ENCODE data around the gene TNMD. TPM values are rescaled to one million over a fixed set of nuclear protein-coding genes. Genes with fewer than 3 reads are reported as not detected.
A peak's percentile ranks its signal among the peaks of the same experiment; 100 is the strongest.

TNMD gene
- total and polyA plus RNA-seq, 2 of the 8 experiments (the other 6 are each of a cell fraction or from before 2014, with no cell fraction given), result 1.4 to 2.1 TPM

DNA sequence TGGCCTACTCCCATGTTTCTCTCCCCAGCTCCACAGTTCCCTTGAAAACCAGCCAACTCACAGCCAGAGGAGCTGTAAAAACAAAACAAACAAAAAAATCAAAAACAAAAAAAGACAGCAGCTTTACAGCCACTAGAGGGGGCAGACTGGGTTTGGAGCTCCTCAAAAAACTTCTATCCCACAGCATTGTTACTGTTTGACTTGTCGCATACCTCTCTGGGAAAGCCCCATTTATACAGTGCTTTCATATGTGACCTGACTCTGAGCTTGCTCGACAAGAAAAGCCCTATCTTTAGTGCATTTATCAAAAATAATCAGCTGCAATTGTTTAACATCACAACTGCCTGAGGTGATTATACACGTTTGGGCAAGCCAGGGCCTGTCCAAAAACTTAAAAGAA, 30.3 kb downstream of the TNMD start:
- no peak overlapping the region for H4K8ac ChIP-seq (ENCODE audit: extremely low read depth, insufficient read depth, low read length)
- H2BK20ac ChIP-seq (ENCODE audit: low read length), result no peak overlapping the region
- FAIRE-seq (no peak), DNase-seq (ENCODE audit: low read depth in 1 of 2, low spot score in 2 of 2) (no peak)
- H3K23ac ChIP-seq (ENCODE audit: insufficient read length), result no peak overlapping the region
- H3K23me2 ChIP-seq (ENCODE audit: low read depth, low read length), result no peaks in the 10 kb centered on the region
- no peak overlapping the region for H3K27ac ChIP-seq (ENCODE audit: low read depth, low read length)
- no peak overlapping the region for H4K5ac ChIP-seq (ENCODE audit: insufficient read length, low read depth, low read length)
- no peaks in the 10 kb centered on the region for H4K20me1 ChIP-seq (replicated peaks in 1 of 2; ENCODE audit: control insufficient read depth in 1 of 2, insufficient read depth in 2 of 2, low read length in 2 of 2)
- H3K4me1 ChIP-seq (replicated peaks in 1 of 4; ENCODE audit: control insufficient read depth in 3 of 4, insufficient read depth in 4 of 4, low read length in 3 of 4), result no peaks in the 10 kb centered on the region
- no peak overlapping the region for H3K4me3 ChIP-seq (ENCODE audit: extremely low read depth in 1 of 4, insufficient read depth in 2 of 4, low read depth in 3 of 4, low read length in 4 of 4)
- CTCF ChIA-PET (ENCODE audit: partially characterized antibody), result interaction anchor here (0.6 to 2.4 kb wide), 12 partner anchors 9 to 191 kb away, joined by 3 to 11 read pairs (median 4); partner anchors contain the start of gene TSPAN6
- no peak overlapping the region for H4K91ac ChIP-seq (replicated peaks; ENCODE audit: insufficient read length, low read length)
- H3K27me3 ChIP-seq (replicated peaks in 1 of 4; ENCODE audit: control insufficient read depth in 3 of 4, extremely low read depth in 1 of 4, insufficient read depth in 3 of 4, low read length in 3 of 4), result no peaks in the 10 kb centered on the region
- no peaks in the 10 kb centered on the region for H3K79me2 ChIP-seq (ENCODE audit: control insufficient read depth in 1 of 2, insufficient read depth in 2 of 2, low read length in 2 of 2)
- no peak overlapping the region for H2BK120ac ChIP-seq (replicated peaks; ENCODE audit: low read depth, low read length)
- no peak overlapping the region for H3K18ac ChIP-seq (ENCODE audit: extremely low read depth, low read length)
- no peaks in the 10 kb centered on the region for H3K79me1 ChIP-seq (ENCODE audit: low read depth, low read length)
- TF ChIP-seq, protein P1, sequence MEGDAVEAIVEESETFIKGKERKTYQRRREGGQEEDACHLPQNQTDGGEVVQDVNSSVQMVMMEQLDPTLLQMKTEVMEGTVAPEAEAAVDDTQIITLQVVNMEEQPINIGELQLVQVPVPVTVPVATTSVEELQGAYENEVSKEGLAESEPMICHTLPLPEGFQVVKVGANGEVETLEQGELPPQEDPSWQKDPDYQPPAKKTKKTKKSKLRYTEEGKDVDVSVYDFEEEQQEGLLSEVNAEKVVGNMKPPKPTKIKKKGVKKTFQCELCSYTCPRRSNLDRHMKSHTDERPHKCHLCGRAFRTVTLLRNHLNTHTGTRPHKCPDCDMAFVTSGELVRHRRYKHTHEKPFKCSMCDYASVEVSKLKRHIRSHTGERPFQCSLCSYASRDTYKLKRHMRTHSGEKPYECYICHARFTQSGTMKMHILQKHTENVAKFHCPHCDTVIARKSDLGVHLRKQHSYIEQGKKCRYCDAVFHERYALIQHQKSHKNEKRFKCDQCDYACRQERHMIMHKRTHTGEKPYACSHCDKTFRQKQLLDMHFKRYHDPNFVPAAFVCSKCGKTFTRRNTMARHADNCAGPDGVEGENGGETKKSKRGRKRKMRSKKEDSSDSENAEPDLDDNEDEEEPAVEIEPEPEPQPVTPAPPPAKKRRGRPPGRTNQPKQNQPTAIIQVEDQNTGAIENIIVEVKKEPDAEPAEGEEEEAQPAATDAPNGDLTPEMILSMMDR (IDR thresholded peaks at IDR 0.05; ENCODE audit: control extremely low read depth in 1 of 3, insufficient read depth in 1 of 3, low read depth in 1 of 3, low read length in 3 of 3), result peak in 2 of 3 experiments; percentile 49 to 52; a peak in 3 of 4 replicates
- no peak for TF ChIP-seq KDM4A (IDR thresholded peaks at IDR 0.05; ENCODE audit: low read depth, low read length, severe bottlenecking)
- no peak for TF ChIP-seq TCF12 (IDR thresholded peaks at IDR 0.05; ENCODE audit: low read depth, low read length)
- no peak for TF ChIP-seq TAF7 (optimal IDR thresholded peaks at IDR 0.05; ENCODE audit: borderline replicate concordance, low read depth, low read length)
- TF ChIP-seq RAD21 (IDR thresholded peaks at IDR 0.05 in 1 of 2, conservative IDR thresholded peaks at IDR 0.05 in 1 of 2; ENCODE audit: low read depth in 2 of 2, low read length in 2 of 2), result peak; percentile 25 to 36; a peak in 2 of 4 replicates
- POLR2A ChIA-PET (ENCODE audit: partially characterized antibody), result interaction anchor here (0.9 kb wide), 1 partner anchor 21 kb away, joined by 5 read pairs; the partner anchor contains the start of gene TSPAN6
- H3K14ac ChIP-seq (ENCODE audit: insufficient read length), result no peak overlapping the region
- no peak overlapping the region for H2AFZ ChIP-seq (ENCODE audit: low read length)
- H3K4ac ChIP-seq (replicated peaks; ENCODE audit: insufficient read length, low read depth, low read length), result no peak overlapping the region
- no peak overlapping the region for H2AK5ac ChIP-seq (ENCODE audit: low read depth, low read length)
- H2BK15ac ChIP-seq (ENCODE audit: low read length), result no peak overlapping the region
- no peak overlapping the region for H2BK5ac ChIP-seq (ENCODE audit: low read depth, low read length)
- no peak overlapping the region for H3K56ac ChIP-seq (replicated peaks; ENCODE audit: insufficient read length, low read depth, low read length)
- H3K4me2 ChIP-seq (ENCODE audit: insufficient read depth in 1 of 2, low read depth in 2 of 2, low read length in 2 of 2), result no peak overlapping the region
- H3K9me3 ChIP-seq (ENCODE audit: insufficient read depth in 2 of 2, low read depth in 1 of 2, low read length in 1 of 2), result no peaks in the 10 kb centered on the region
- 45% methylated on average over 3 of the region's 3 CpGs; no CpG with 5 or more reads in 1 of the 2 experiments for WGBS, 2 experiments (ENCODE audit: extremely low coverage in 1 of 2, insufficient coverage in 1 of 2, insufficient read length in 1 of 2, insufficient replicate concordance in 2 of 2, low coverage in 1 of 2, low lambda C conversion rate in 2 of 2, missing lambda C conversion rate in 1 of 2)
- no peak overlapping the region for H2BK12ac ChIP-seq (ENCODE audit: low read depth, low read length)
- no peak overlapping the region for H3K9ac ChIP-seq (replicated peaks in 1 of 4; ENCODE audit: extremely low read depth in 1 of 4, low read depth in 3 of 4, low read length in 3 of 4)
- H3K36me3 ChIP-seq (ENCODE audit: control insufficient read depth in 2 of 4, insufficient read depth in 4 of 4, low read length in 3 of 4), result no peaks in the 10 kb centered on the region

Data from H1 (cell line).